Activated CD4-positive, alpha-beta T cell treated with anti-CD3 and anti-CD28 coated beads, Interleukin-2, amount 50 U/mL, for 1 hour (primary cell): ENCODE measurements around the gene SENP2.
"Not testable (repeated sequence)": the region's sequence is repeated elsewhere in the genome, so short reads cannot be mapped to it uniquely, and the experiment has no call there.

Experiments used
- DNase-seq: peaks from one replicate; pipeline ENCODE4 v3.0.0-alpha.2; 2020

The SENP2 gene

DNA sequence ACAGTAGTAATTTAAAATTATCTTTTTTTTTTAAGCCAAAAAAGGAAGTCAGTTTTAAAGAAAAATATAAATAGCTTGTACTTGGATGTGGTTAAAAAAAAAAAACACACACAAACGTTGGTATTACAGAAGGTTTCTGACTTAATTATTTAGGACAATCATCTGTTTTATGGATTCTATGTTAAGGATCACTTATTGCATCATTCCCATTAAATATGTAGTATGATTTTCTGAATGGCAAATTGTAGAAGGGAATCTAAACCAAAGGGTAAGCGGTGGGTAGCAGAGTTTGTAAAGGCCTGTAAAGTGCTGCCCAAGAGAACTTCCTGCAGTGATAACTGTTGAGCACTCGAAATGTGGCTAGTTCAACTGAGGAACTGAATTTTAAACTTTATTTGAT, 8.0 kb downstream of the SENP2 start:
- DNase-seq: no peak

GRCh38 chr3:185595526-185595925, 9.4 kb downstream of the SENP2 start:
- DNase-seq: no peak

GRCh38 chr3:185605566-185605965, 19.5 kb downstream of the SENP2 start:
- DNase-seq: no peak

- no peak for DNase-seq
Observed at GRCh38 chr3:185606196-185606595, 20.1 kb downstream of the SENP2 start.

DNA sequence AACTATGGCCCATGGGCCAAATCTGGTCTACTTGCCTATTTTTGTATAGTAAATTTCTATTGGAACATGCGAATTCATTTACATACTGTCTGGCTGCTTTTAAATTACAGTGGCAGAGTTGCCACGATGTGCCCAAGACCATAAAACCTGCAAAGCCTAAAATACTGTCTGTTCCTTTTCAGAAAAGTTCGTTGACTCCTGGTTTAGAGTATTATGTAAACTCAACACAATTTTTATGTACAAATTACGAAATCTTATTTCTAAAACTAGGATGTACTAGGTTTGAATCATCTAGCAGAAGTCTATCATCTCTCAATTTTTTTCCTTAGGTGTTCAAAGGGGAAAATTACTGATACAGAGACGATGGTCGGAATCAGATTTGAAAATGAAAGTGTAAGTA, 26.9 kb downstream of the SENP2 start:
- no peak for DNase-seq

DNA sequence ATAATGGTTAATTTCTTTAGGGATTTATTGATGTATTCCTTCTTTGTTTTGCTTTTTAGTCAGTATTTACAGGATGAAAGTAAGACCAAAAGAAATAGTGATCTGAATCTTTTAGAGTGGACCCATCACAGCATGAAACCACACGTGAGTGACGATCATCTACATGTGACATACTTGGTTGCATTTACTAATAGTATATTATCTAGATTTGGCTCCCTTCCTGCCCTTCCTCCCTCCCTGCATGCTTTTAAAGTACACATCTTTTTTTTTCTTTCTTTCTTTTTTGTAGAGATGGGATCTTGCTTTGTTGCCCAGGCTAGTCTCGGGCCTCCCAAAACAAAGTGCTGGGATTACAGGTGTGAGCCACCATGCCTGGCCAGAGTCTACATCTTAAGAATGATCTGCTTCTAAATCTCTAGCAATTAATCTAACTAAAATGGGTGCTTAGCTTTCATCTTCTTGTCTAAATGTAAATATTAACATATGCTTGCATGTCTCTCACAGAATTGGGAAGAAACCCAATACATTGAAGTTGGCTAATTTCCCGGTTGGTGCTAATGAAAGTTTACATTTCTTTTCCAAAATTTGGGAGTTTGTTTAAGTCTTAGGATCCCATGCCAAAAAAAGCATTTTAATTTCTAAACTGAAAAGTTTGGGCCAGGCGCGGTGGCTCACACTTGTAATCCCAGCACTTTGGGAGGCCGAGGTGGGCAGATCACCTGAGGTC, 38.0 kb downstream of the SENP2 start:
- no peak for DNase-seq

DNA sequence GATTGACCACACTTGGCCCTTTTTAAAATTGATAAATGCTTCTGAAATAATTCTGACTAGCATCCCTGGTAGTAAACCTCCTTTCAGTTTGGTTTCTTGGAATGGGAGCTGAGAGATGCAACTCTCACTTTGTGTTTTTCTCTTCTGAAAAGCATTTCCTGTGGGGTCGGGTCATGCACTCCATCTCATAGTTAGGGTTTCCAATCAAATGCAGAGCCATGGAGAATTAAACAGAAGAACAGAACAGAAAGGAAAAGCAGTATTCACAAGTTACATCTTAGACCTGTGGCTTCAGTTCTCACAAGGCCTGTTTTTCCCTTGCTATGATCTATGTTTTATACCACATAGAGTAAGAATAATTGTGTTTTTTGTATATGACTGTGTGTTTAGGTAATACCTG, 39.7 kb downstream of the SENP2 start:
- DNase-seq: no peak

DNA sequence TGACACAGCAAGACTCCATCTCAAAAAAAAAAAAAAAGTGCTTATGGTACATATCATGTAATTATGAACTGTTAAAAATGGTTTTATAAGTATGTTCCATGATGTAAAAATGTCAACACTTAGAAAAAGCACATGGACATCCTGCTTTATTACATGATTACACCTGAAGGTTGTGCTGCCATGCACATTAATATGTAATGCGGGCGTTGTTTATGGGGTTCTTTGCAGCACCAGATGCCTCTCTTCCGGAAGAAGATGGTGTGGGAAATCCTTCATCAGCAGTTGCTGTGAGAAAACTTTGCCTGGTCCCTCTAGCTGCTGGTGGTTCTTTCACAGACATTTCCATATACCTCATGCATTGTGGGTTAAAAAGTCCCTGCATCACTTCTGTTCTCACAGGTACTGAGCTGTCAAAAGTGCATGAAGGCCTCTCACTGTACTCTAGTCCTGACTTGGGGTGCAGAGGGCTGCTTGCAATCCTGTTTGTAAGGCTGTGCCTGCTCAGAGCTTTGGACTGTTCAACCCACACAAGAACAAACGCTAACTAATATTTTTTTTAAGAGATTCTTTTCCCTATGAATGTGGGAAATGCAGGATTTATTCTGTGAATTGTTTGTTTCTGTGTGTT, 43.6 kb downstream of the SENP2 start:
- no peak for DNase-seq

DNA sequence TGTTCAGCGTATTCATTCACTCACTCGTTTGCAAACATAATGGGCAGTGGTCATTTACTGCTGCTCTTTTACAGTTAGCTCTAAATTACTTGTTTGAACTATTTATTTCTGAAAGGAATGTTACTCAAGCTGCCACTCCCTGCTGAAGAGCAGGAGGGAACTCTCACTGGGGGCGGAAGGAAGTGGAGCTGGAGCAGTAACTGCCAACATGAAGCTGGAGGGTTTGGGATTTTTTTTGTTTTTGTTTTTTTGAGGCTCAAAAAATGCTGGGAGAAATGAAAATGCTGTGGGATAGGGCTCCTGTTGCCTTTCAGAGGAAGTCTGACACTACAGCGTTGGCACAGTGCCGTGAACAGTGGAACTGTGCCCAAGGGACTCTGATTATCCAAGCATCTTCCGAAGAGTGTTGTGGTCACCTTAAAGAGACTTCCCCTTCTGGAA, 44.1 kb downstream of the SENP2 start:
- no peak for DNase-seq

DNA sequence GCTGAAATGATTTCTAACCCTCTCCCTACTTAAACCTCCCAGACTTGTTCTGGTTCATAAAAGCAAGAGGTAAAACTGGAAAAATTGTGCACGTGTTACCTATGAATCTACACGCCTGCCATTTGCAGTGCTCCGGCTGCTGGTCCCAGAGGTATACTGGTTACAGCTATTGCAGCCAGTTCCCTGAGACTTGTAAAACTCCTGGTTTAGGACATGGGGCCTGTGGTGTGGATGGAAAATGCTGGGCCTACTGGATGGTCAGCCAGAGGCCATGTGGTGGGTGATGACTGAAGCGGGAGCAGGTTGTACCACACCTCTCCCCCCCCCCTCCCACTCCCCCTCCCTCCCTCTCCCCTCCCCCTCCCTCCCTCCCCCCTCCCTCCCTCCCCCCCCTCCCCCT, 45.0 kb downstream of the SENP2 start:
- no peak for DNase-seq

- DNase-seq: no peak
Observed at GRCh38 chr3:185631508-185632206, 45.6 kb downstream of the SENP2 start.

DNA sequence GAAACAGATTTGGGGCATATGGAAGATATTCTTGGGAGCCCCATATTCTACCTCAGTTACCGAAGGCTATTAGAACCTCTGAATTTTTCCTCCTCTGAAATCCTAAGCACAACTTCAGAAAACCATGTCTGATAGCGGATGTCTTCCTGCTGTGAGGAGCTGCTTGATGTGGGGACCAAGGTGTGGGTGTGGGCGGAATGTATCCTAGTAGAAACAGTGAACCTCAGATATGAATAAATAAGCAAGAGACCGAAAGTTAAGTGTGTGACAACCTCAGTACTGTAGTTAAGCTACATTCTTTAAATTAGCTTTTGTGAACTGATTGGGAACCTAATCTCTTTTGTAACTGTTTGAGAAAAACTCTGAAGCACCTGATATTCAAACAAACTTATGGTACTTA, 46.9 kb downstream of the SENP2 start:
- DNase-seq: no peak

- DNase-seq: no peak
Observed at GRCh38 chr3:185637388-185637787, 51.3 kb downstream of the SENP2 start.

DNA sequence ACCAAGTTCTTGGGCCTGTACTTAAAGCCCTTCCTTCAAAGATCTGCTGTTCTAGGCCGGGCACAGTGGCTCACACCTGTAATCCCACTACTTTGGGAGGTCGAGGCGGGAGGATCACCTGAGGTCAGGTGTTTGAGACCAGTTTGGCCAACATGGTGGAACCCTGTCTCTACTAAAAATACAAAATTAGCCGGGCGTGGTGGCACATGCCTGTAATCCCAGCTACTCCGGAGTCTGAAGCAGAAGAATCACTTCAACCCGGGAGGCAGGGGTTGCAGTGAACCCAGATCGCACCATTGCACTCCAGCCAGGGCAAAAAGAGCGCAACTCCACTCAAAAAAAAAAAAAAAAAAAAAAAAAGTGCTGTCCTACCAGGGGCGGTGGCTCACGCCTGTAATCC, 52.6 kb downstream of the SENP2 start:
- DNase-seq: not testable (repeated sequence)

DNA sequence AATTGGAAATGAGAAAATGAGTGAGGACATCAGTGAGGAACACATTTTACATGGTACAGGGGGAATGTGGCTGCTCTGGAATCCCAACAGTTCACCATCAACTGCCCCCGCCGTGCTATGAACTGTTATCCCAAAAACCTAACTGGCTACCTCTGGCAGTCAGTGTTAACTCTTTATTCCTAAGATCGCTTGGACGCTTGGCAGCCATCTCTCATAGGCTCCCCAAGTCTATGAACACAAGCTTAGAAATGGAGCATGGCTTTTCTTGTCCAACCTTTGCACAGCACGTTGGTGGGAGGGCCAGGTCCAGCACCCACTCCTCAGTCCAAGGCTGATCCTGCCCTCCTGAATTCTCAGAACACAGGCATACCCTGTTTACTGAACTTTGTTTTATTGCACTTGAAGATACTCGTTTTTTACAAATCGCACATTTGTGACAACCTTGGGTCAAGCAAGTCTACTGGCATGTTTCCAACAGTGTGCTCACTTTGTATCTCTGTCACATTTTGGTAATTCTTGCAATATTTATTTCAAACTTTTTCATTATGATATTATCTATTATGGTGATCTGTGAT, 53.6 kb downstream of the SENP2 start:
- no peak for DNase-seq

DNA sequence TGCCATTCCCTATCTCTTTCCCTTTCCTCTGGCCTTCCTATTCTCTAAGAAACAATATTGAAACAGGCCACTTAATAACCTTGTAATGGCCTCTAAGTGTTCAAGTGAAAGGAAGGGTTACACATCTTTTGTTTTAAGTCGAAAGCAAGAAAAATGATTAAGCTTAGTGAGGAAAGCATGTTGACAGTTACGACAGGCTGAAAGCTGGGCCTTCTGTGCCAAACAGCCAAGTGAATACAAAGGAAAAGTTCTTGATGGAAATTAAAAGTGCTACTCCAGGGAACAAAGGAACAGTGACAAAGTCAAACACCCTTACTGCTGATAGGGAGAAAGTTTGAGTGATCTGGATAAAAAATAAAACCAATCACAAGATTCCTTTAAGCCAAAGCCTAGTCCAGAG, 54.2 kb downstream of the SENP2 start:
- DNase-seq: no peak

GRCh38 chr3:185645191-185645590, 59.1 kb downstream of the SENP2 start:
- not testable (repeated sequence) for DNase-seq

- DNase-seq: no peak
Observed at GRCh38 chr3:185645596-185646381, 59.7 kb downstream of the SENP2 start.

- DNase-seq: no peak
Observed at GRCh38 chr3:185646382-185647133, 60.5 kb downstream of the SENP2 start.

- DNase-seq: no peak
Observed at GRCh38 chr3:185647134-185647879, 61.2 kb downstream of the SENP2 start.

DNA sequence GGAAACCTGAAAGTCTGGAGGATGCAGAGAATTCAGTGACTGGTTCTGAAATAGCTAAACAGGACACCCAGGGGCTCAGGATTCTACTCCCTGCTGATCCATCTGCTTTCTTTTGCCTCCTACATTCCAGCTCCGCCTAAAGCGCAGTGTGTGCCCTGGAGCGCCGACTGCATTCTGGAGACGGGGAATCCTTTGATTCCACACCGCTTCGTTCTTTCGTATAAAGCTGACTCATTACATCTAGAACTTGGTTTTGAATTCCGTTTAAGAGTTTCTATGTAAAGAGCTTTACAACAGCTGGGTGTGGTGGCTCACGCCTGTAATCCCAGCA, 61.8 kb downstream of the SENP2 start:
- no peak for DNase-seq

GRCh38 chr3:185648396-185648795, 62.3 kb downstream of the SENP2 start:
- no peak for DNase-seq
